SK-N-SH treated with all-trans-retinoic acid at 6 μM for 48 hours (cell line): ENCODE data around the gene BRINP3.

ENCODE experiments used
- ATAC-seq: fragments of 200-7000 bp; cut with Tn5 transposase; 3 replicates; pipeline ENCODE4 v1.9.1; 2020; ENCODE audit warnings: mild to moderate bottlenecking, moderate library complexity
- ARNTL ChIP-seq: fragments of 450-650 bp; formaldehyde crosslinking; IDR thresholded peaks from 2 replicates; pipeline ENCODE4 v1.5.0; 2020; ENCODE audit warnings: low read depth, mild to moderate bottlenecking, moderate library complexity, borderline replicate concordance
- BACH2 ChIP-seq: fragments of 250-450 bp; sonication (Bioruptor Pico); IDR thresholded peaks from 2 replicates; pipeline ENCODE4 v1.9.0; 2021; ENCODE audit warnings: mild to moderate bottlenecking, borderline replicate concordance
- CSDC2 ChIP-seq: fragments of 250-450 bp; sonication (Bioruptor Pico); IDR thresholded peaks from 2 replicates; pipeline ENCODE4 v1.5.0; 2020; ENCODE audit warnings: mild to moderate bottlenecking, moderate library complexity
- ESRRG ChIP-seq: fragments of 250-450 bp; sonication (Bioruptor Pico); IDR thresholded peaks from 2 replicates; pipeline ENCODE4 v1.6.1; 2021; ENCODE audit warnings: mild to moderate bottlenecking
- GLIS3 ChIP-seq: fragments of 250-450 bp; sonication (Bioruptor Pico); IDR thresholded peaks from 2 replicates; pipeline ENCODE4 v1.5.0; 2020; ENCODE audit warnings: mild to moderate bottlenecking, moderate library complexity
- ISL1 ChIP-seq: fragments of 250-450 bp; sonication (Bioruptor Pico); IDR thresholded peaks from 2 replicates; pipeline ENCODE4 v2.1.2; 2022; ENCODE audit warnings: mild to moderate bottlenecking, moderate library complexity
- OSR1 ChIP-seq: fragments of 250-450 bp; sonication (Bioruptor Pico); IDR thresholded peaks from 2 replicates; pipeline ENCODE4 v1.8.0; 2022; ENCODE audit warnings: moderate library complexity, mild to moderate bottlenecking, inconsistent platforms
- PATZ1 ChIP-seq: fragments of 250-450 bp; sonication (Bioruptor Pico); IDR thresholded peaks from 2 replicates; pipeline ENCODE4 v1.8.0; 2020; ENCODE audit warnings: mild to moderate bottlenecking, moderate library complexity, borderline replicate concordance
- POU6F1 ChIP-seq: fragments of 250-450 bp; sonication (Bioruptor Pico); IDR thresholded peaks from 2 replicates; pipeline ENCODE4 v1.8.0; 2021; ENCODE audit warnings: low read depth, mild to moderate bottlenecking, moderate library complexity, borderline replicate concordance
- PPARA ChIP-seq: fragments of 250-450 bp; sonication (Bioruptor Pico); IDR thresholded peaks from 2 replicates; pipeline ENCODE4 v1.5.0; 2020; ENCODE audit warnings: mild to moderate bottlenecking, borderline replicate concordance
- RARB ChIP-seq: fragments of 250-450 bp; sonication (Bioruptor Pico); IDR thresholded peaks from 2 replicates; pipeline ENCODE4 v1.8.0; 2021; ENCODE audit warnings: mild to moderate bottlenecking, moderate library complexity
- SNAI2 ChIP-seq: fragments of 250-450 bp; sonication (Bioruptor Pico); IDR thresholded peaks from 2 replicates; pipeline ENCODE4 v1.5.0; 2020; ENCODE audit warnings: mild to moderate bottlenecking, moderate library complexity
- TCF4 ChIP-seq: fragments of 250-450 bp; sonication (Bioruptor Pico); IDR thresholded peaks from 2 replicates; pipeline ENCODE4 v1.8.0; 2021; ENCODE audit warnings: mild to moderate bottlenecking, moderate library complexity, borderline replicate concordance
- TOX ChIP-seq: fragments of 250-450 bp; sonication (Bioruptor Pico); IDR thresholded peaks from 2 replicates; pipeline ENCODE4 v1.8.0; 2021; ENCODE audit warnings: mild to moderate bottlenecking, moderate library complexity, borderline replicate concordance
- ZC3H10 ChIP-seq: fragments of 250-450 bp; sonication (Bioruptor Pico); IDR thresholded peaks from 2 replicates; pipeline ENCODE4 v1.5.1; 2021; ENCODE audit warnings: mild to moderate bottlenecking, moderate library complexity
- ZFP3 ChIP-seq: fragments of 250-450 bp; sonication (Bioruptor Pico); IDR thresholded peaks from 2 replicates; pipeline ENCODE4 v1.5.0; 2020; ENCODE audit warnings: mild to moderate bottlenecking, moderate library complexity
- ZFP30 ChIP-seq: fragments of 450-650 bp; formaldehyde crosslinking; IDR thresholded peaks from 2 replicates; pipeline ENCODE4 v1.5.0; 2022; ENCODE audit warnings: mild to moderate bottlenecking, moderate library complexity
- ZNF565 ChIP-seq: fragments of 450-650 bp; formaldehyde crosslinking; conservative IDR thresholded peaks from 2 replicates; pipeline ENCODE4 v1.5.0; 2020; ENCODE audit warnings: low read depth, mild to moderate bottlenecking, moderate library complexity
- ZNF70 ChIP-seq: fragments of 450-650 bp; formaldehyde crosslinking; IDR thresholded peaks from 2 replicates; pipeline ENCODE4 v1.5.0; 2020; ENCODE audit warnings: mild to moderate bottlenecking, moderate library complexity
- ZNF8 ChIP-seq: fragments of 450-650 bp; formaldehyde crosslinking; IDR thresholded peaks from 2 replicates; pipeline ENCODE4 v1.5.0; 2020; ENCODE audit warnings: mild to moderate bottlenecking, moderate library complexity
- TF ChIP-seq, protein P1 (sequence below): fragments of 250-450 bp; sonication (Bioruptor Pico); IDR thresholded peaks from 2 replicates; pipeline ENCODE4 v1.5.0; 2020; ENCODE audit warnings: mild to moderate bottlenecking, moderate library complexity
- TF ChIP-seq, protein P2 (sequence below): fragments of 250-450 bp; sonication (Bioruptor Pico); IDR thresholded peaks from 2 replicates; pipeline ENCODE4 v1.5.1; 2020; ENCODE audit warnings: low read depth, mild to moderate bottlenecking, moderate library complexity
- TF ChIP-seq, protein P3 (sequence below): fragments of 250-450 bp; sonication (Bioruptor Pico); IDR thresholded peaks from 2 replicates; pipeline ENCODE4 v1.5.1; 2021; ENCODE audit warnings: mild to moderate bottlenecking, moderate library complexity

BRINP3 gene

DNA sequence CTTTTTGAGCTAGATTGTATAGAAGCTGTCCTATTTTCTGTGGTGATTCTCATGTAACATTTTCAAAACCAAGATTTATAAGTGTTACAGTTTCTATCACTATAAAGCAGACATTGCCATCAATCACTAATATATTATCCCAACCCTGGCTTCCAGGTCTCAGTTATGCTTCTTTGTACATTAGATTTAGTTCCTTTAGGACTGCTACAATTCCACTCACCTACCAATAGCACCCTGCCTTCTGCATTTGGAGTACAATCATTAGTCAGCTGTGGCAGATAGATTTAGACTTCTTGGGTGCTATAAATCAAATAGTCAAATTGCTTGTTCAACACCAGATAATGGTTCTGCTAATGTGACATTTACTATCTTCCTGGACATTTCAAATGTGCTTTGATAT is 281.6 kb downstream of the BRINP3 start (continued):
- no peak for TF ChIP-seq ZFP30 (CRISPR knock-in tag)
- TF ChIP-seq, all 23 proteins: peak for 0

- no peak for ATAC-seq
- TF ChIP-seq RARB (no peak), OSR1 (no peak), CSDC2 (CRISPR knock-in tag) (no peak), ZNF565 (CRISPR knock-in tag) (no peak), ARNTL (no peak), PATZ1 (no peak), ISL1 (no peak), ZC3H10 (CRISPR knock-in tag) (no peak), ESRRG (CRISPR knock-in tag) (no peak), ZFP30 (CRISPR knock-in tag) (no peak), TCF4 (CRISPR knock-in tag) (no peak), ZFP3 (no peak), ZNF8 (no peak), PPARA (CRISPR knock-in tag) (no peak)
- TF ChIP-seq, protein P1, sequence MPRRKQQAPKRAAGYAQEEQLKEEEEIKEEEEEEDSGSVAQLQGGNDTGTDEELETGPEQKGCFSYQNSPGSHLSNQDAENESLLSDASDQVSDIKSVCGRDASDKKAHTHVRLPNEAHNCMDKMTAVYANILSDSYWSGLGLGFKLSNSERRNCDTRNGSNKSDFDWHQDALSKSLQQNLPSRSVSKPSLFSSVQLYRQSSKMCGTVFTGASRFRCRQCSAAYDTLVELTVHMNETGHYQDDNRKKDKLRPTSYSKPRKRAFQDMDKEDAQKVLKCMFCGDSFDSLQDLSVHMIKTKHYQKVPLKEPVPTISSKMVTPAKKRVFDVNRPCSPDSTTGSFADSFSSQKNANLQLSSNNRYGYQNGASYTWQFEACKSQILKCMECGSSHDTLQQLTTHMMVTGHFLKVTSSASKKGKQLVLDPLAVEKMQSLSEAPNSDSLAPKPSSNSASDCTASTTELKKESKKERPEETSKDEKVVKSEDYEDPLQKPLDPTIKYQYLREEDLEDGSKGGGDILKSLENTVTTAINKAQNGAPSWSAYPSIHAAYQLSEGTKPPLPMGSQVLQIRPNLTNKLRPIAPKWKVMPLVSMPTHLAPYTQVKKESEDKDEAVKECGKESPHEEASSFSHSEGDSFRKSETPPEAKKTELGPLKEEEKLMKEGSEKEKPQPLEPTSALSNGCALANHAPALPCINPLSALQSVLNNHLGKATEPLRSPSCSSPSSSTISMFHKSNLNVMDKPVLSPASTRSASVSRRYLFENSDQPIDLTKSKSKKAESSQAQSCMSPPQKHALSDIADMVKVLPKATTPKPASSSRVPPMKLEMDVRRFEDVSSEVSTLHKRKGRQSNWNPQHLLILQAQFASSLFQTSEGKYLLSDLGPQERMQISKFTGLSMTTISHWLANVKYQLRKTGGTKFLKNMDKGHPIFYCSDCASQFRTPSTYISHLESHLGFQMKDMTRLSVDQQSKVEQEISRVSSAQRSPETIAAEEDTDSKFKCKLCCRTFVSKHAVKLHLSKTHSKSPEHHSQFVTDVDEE = no peak
Measured at GRCh38 chr1:190193508-190194115, 284.1 kb downstream of the BRINP3 start.

DNA sequence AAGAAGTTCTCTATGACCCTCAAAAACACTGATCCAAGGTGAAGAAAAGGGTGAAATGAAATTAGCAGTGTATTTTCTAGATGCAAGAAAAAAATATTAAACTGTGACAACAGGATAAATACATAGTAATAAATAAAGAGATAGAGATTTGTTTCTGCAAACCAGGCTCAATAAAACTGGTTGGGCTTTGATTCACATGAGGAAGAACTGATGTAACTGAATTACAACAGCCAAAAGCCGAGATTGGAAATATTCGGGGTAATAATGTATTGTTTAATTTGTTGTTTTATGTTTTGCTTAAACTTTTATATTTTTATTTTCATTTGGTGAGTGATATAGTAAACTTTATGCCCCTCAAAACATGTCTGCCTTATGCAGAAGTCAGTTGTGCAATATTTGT is 285.0 kb downstream of the BRINP3 start:
- no peak for ATAC-seq
- TF ChIP-seq, protein P2, sequence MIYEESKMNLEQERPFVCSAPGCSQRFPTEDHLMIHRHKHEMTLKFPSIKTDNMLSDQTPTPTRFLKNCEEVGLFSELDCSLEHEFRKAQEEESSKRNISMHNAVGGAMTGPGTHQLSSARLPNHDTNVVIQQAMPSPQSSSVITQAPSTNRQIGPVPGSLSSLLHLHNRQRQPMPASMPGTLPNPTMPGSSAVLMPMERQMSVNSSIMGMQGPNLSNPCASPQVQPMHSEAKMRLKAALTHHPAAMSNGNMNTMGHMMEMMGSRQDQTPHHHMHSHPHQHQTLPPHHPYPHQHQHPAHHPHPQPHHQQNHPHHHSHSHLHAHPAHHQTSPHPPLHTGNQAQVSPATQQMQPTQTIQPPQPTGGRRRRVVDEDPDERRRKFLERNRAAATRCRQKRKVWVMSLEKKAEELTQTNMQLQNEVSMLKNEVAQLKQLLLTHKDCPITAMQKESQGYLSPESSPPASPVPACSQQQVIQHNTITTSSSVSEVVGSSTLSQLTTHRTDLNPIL (CRISPR knock-in tag) = no peak
- TF ChIP-seq RARB = no peak
- TF ChIP-seq, protein P1 = no peak
- TF ChIP-seq ESRRG (CRISPR knock-in tag) = no peak
- no peak for TF ChIP-seq TOX (CRISPR knock-in tag)
- TF ChIP-seq, protein P3, sequence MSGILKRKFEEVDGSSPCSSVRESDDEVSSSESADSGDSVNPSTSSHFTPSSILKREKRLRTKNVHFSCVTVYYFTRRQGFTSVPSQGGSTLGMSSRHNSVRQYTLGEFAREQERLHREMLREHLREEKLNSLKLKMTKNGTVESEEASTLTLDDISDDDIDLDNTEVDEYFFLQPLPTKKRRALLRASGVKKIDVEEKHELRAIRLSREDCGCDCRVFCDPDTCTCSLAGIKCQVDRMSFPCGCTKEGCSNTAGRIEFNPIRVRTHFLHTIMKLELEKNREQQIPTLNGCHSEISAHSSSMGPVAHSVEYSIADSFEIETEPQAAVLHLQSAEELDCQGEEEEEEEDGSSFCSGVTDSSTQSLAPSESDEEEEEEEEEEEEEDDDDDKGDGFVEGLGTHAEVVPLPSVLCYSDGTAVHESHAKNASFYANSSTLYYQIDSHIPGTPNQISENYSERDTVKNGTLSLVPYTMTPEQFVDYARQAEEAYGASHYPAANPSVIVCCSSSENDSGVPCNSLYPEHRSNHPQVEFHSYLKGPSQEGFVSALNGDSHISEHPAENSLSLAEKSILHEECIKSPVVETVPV (CRISPR knock-in tag) = no peak
- no peak for TF ChIP-seq GLIS3
- no peak for TF ChIP-seq ISL1
- TF ChIP-seq CSDC2 (CRISPR knock-in tag) = no peak
- TF ChIP-seq SNAI2 = no peak
- no peak for TF ChIP-seq PATZ1
- no peak for TF ChIP-seq ZNF70
- no peak for TF ChIP-seq POU6F1 (CRISPR knock-in tag)
- no peak for TF ChIP-seq ZFP30 (CRISPR knock-in tag)
- TF ChIP-seq ZNF8 = no peak
- no peak for TF ChIP-seq TCF4 (CRISPR knock-in tag)
- no peak for TF ChIP-seq BACH2
- no peak for TF ChIP-seq PPARA (CRISPR knock-in tag)
- TF ChIP-seq, all 23 proteins: peak for 0
